Neural cell (in vitro differentiated cells): ENCODE data around the gene BTBD16. TPM values are rescaled to one million over a fixed set of nuclear protein-coding genes. Genes with fewer than 3 reads are reported as not detected.

Experiments
- H2AFZ ChIP-seq: fragments of 200-600, 300-800 bp; sonication (generic), shearing (Covaris generic); 2 replicates; pipeline ENCODE4 v1.6.0; 2014; ENCODE audit warnings: low read depth, mild to moderate bottlenecking, antibody characterized with exemption, low read length, moderate library complexity
- H3F3A ChIP-seq: fragments of 200-600 bp; shearing (Covaris generic); 2 replicates; pipeline ENCODE4 v1.6.1; 2016; ENCODE audit warnings: mild to moderate bottlenecking, moderate library complexity, mixed read lengths, antibody characterized with exemption, low read length; ENCODE audit not compliant: insufficient read depth, poor library complexity, severe bottlenecking
- H3K27ac ChIP-seq: fragments of 200-600, 300-800 bp; sonication (generic), shearing (Covaris generic); 2 replicates; pipeline ENCODE4 v1.5.1; 2014; ENCODE audit warnings: mild to moderate bottlenecking, low read length, moderate library complexity
- H3K27me3 ChIP-seq: fragments of 300-800, 200-600 bp; sonication (generic), shearing (Covaris generic); 2 replicates; pipeline ENCODE4 v1.6.0; 2014; ENCODE audit warnings: mild to moderate bottlenecking, low read depth, low read length, moderate library complexity; ENCODE audit not compliant: insufficient read depth
- H3K36me3 ChIP-seq: fragments of 300-800, 200-600 bp; sonication (generic), shearing (Covaris generic); 2 replicates; pipeline ENCODE4 v1.5.1; 2014; ENCODE audit warnings: mild to moderate bottlenecking, antibody characterized with exemption, low read length, moderate library complexity; ENCODE audit not compliant: insufficient read depth
- H3K4me2 ChIP-seq: fragments of 300-800, 200-600 bp; sonication (generic), shearing (Covaris generic); 2 replicates; pipeline ENCODE4 v1.6.0; 2014; ENCODE audit warnings: mild to moderate bottlenecking, low read length
- H3K4me3 ChIP-seq: fragments of 300-800, 200-600 bp; sonication (generic), shearing (Covaris generic); 2 replicates; pipeline ENCODE4 v1.5.1; 2014; ENCODE audit warnings: mild to moderate bottlenecking, low read length, moderate library complexity
- H3K79me2 ChIP-seq: fragments of 200-600 bp; shearing (Covaris generic); replicated peaks from 2 replicates; pipeline ENCODE4 v1.6.0; 2014; ENCODE audit warnings: mild to moderate bottlenecking, low read length, moderate library complexity; ENCODE audit not compliant: insufficient read depth
- H3K9ac ChIP-seq: fragments of 300-800, 200-600 bp; sonication (generic), shearing (Covaris generic); 2 replicates; pipeline ENCODE4 v1.6.1; 2016; ENCODE audit warnings: mild to moderate bottlenecking, low read length, mixed read lengths
- H3K9me2 ChIP-seq: fragments of 200-600 bp; shearing (Covaris generic); 2 replicates; pipeline ENCODE4 v1.6.1; 2016; ENCODE audit warnings: mild to moderate bottlenecking, low read length, mixed read lengths; ENCODE audit not compliant: insufficient read depth
- H3K9me3 ChIP-seq: fragments of 200-600, 300-800 bp; sonication (generic), shearing (Covaris generic); 2 replicates; pipeline ENCODE4 v1.6.1; 2016; ENCODE audit warnings: mild to moderate bottlenecking, mixed run types, low read length, moderate library complexity, mixed read lengths
- H4K20me1 ChIP-seq: fragments of 200-600 bp; shearing (Covaris generic); 2 replicates; pipeline ENCODE4 v1.6.1; 2016; ENCODE audit warnings: mild to moderate bottlenecking, mixed run types; ENCODE audit not compliant: insufficient read depth
- EP300 ChIP-seq: fragments of 450-650 bp; conservative IDR thresholded peaks from 2 replicates; pipeline ENCODE4 v1.6.1; 2014; ENCODE audit warnings: antibody characterized with exemption, mild to moderate bottlenecking, moderate library complexity; ENCODE audit not compliant: poor library complexity, severe bottlenecking
- EZH2 ChIP-seq: fragments of 200-600, 300-800 bp; shearing (Covaris generic), sonication (generic); IDR thresholded peaks from 2 replicates; pipeline ENCODE4 v1.6.1; 2014; ENCODE audit warnings: antibody characterized with exemption, low read length, borderline replicate concordance, mild to moderate bottlenecking; ENCODE audit not compliant: insufficient read depth, poor library complexity, severe bottlenecking
- MXI1 ChIP-seq: fragments of 450-650 bp; conservative IDR thresholded peaks from 2 replicates; pipeline ENCODE4 v1.6.1; 2014; ENCODE audit warnings: antibody characterized with exemption, mild to moderate bottlenecking; ENCODE audit not compliant: poor library complexity, severe bottlenecking
- POLR2AphosphoS5 ChIP-seq: IDR thresholded peaks from 2 replicates; pipeline ENCODE4 v1.6.1; 2012
- RAD21 ChIP-seq: fragments of 450-650 bp; conservative IDR thresholded peaks from 2 replicates; pipeline ENCODE4 v1.6.1; 2014; ENCODE audit warnings: antibody characterized with exemption, mild to moderate bottlenecking, moderate library complexity
- SMC3 ChIP-seq: fragments of 450-650 bp; conservative IDR thresholded peaks from 2 replicates; pipeline ENCODE4 v1.6.1; 2014; ENCODE audit warnings: antibody characterized with exemption, mild to moderate bottlenecking, moderate library complexity; ENCODE audit not compliant: poor library complexity
- TAF1 ChIP-seq: IDR thresholded peaks from 2 replicates; pipeline ENCODE4 v1.6.1; 2012; ENCODE audit warnings: low read depth
- polyA plus RNA-seq: library from polyadenylated mRNA; depleted of rRNA; stranded (reverse); fragments of >200 nt; gene quantifications from 2 replicates; pipeline ENCODE4 v1.2.3, GENCODE V29; 2014
- TF ChIP-seq, protein P1 (sequence below): IDR thresholded peaks from 2 replicates; pipeline ENCODE4 v1.6.1; 2012; ENCODE audit warnings: borderline replicate concordance
- TF ChIP-seq, protein P2 (sequence below): fragments of 450-650 bp; IDR thresholded peaks from 2 replicates; pipeline ENCODE4 v1.5.1; 2014; ENCODE audit warnings: antibody characterized with exemption, mild to moderate bottlenecking, moderate library complexity; ENCODE audit not compliant: poor library complexity, severe bottlenecking

The BTBD16 gene
- polyA plus RNA-seq, 1 donor from 2014 or later, result not detected

DNA sequence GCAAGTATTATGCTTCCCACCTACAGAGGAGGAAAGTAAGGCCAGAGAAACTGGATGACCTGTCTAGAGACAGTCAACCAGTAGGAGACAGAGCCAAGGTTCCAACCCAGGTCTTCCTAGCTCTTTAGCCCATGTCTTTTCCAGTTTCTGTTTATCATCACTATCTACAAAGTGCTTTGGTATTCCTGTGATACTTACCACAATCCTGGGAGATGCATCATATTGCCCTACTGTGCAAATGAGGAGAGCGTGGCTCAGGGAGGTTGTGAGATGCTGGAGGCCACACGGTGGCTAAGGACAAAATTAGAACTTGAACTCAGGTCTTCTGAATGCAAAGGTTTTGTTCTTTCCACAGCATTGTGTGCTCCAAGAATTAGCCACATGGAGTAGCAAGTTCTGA, 92.2 kb downstream of the BTBD16 start:
- Histone ChIP-seq H3K27ac (no peak overlapping the region), H3K4me2 (no peak overlapping the region), H3K9me3 (no peaks in the 10 kb centered on the region), H3F3A (no peaks in the 10 kb centered on the region), H3K4me3 (no peak overlapping the region), H3K79me2 (no peaks in the 10 kb centered on the region), H3K9me2 (no peaks in the 10 kb centered on the region), H3K27me3 (no peaks in the 10 kb centered on the region), H3K9ac (no peak overlapping the region), H2AFZ (no peak overlapping the region), H4K20me1 (no peaks in the 10 kb centered on the region), H3K36me3 (no peaks in the 10 kb centered on the region)
- TF ChIP-seq, protein P1, sequence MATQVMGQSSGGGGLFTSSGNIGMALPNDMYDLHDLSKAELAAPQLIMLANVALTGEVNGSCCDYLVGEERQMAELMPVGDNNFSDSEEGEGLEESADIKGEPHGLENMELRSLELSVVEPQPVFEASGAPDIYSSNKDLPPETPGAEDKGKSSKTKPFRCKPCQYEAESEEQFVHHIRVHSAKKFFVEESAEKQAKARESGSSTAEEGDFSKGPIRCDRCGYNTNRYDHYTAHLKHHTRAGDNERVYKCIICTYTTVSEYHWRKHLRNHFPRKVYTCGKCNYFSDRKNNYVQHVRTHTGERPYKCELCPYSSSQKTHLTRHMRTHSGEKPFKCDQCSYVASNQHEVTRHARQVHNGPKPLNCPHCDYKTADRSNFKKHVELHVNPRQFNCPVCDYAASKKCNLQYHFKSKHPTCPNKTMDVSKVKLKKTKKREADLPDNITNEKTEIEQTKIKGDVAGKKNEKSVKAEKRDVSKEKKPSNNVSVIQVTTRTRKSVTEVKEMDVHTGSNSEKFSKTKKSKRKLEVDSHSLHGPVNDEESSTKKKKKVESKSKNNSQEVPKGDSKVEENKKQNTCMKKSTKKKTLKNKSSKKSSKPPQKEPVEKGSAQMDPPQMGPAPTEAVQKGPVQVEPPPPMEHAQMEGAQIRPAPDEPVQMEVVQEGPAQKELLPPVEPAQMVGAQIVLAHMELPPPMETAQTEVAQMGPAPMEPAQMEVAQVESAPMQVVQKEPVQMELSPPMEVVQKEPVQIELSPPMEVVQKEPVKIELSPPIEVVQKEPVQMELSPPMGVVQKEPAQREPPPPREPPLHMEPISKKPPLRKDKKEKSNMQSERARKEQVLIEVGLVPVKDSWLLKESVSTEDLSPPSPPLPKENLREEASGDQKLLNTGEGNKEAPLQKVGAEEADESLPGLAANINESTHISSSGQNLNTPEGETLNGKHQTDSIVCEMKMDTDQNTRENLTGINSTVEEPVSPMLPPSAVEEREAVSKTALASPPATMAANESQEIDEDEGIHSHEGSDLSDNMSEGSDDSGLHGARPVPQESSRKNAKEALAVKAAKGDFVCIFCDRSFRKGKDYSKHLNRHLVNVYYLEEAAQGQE, result no peak
- TF ChIP-seq TAF1 (no peak), RAD21 (no peak), MXI1 (no peak), SMC3 (no peak), EZH2 (no peak), EP300 (no peak), POLR2AphosphoS5 (no peak)
- TF ChIP-seq, protein P2, sequence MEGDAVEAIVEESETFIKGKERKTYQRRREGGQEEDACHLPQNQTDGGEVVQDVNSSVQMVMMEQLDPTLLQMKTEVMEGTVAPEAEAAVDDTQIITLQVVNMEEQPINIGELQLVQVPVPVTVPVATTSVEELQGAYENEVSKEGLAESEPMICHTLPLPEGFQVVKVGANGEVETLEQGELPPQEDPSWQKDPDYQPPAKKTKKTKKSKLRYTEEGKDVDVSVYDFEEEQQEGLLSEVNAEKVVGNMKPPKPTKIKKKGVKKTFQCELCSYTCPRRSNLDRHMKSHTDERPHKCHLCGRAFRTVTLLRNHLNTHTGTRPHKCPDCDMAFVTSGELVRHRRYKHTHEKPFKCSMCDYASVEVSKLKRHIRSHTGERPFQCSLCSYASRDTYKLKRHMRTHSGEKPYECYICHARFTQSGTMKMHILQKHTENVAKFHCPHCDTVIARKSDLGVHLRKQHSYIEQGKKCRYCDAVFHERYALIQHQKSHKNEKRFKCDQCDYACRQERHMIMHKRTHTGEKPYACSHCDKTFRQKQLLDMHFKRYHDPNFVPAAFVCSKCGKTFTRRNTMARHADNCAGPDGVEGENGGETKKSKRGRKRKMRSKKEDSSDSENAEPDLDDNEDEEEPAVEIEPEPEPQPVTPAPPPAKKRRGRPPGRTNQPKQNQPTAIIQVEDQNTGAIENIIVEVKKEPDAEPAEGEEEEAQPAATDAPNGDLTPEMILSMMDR, result no peak

DNA sequence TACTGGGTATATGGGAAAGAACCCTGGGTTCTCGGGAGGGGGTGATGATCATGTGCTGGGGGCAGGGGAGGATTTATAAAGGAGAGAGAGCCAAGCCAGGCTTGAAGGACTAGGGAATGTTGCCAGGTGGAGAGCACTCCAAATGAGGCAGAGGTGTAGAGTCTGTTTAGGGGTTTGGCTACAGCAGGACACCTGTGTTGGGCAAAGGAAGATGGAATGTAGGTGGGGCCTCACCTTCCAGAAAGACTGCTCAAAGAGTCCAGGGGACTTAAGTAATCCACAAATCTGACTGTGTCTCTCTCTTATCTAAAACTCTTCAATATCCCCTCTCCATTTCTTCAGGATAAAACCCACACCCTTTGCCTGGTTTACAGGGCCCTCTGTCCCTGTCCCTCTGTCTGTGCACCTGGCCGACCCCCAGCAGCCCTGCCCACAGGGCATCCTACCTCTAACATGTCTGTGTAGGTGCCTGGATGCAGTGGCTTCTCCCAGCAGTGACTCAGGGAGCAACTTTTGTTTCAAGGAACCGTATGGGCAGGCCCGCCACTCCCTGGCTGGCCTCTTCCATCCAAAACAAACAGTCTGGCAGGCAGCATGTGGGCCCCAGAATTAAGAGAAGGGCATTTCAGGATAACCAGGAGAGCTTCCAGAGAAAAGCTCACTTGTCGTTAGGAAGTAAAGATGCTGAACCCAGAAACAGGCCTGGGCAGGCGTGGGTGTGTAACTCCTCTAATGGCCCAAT, 92.8 kb downstream of the BTBD16 start:
- Histone ChIP-seq H3K4me3 (no peak overlapping the region), H3K9ac (no peak overlapping the region), H3K9me2 (no peaks in the 10 kb centered on the region), H3F3A (no peaks in the 10 kb centered on the region), H3K4me2 (no peak overlapping the region), H3K79me2 (no peaks in the 10 kb centered on the region), H3K27me3 (no peaks in the 10 kb centered on the region), H3K27ac (no peak overlapping the region), H3K9me3 (no peaks in the 10 kb centered on the region), H4K20me1 (no peaks in the 10 kb centered on the region), H2AFZ (no peak overlapping the region), H3K36me3 (no peaks in the 10 kb centered on the region)
- TF ChIP-seq EP300 (no peak), TAF1 (no peak), SMC3 (no peak), MXI1 (no peak), RAD21 (no peak), POLR2AphosphoS5 (no peak), EZH2 (no peak)
- TF ChIP-seq, protein P2, result no peak
- TF ChIP-seq, protein P1, result no peak
